Stomach (tissue), 4 donors: ENCODE results near the gene WFIKKN1.

Source experiments
- EP300 ChIP-seq: sonication (generic); formaldehyde crosslinking; IDR thresholded peaks from one replicate; pipeline ENCODE4 v1.6.1; 2017; ENCODE audit warnings: antibody characterized with exemption
- POLR2A ChIP-seq, 4 donors: fragments of 450-650 bp; IDR thresholded peaks; one replicate each; pipeline ENCODE4 v1.6.1; 2016; ENCODE audit warnings: antibody characterized with exemption in 4 of 4, control low read depth in 2 of 4, mild to moderate bottlenecking in 1 of 4, moderate library complexity in 1 of 4
- TF ChIP-seq, protein P1 (sequence below), 7 experiments: fragments of 450-650 bp in 4 of 7; fragments of 200-600 bp in 3 of 7; sonication (generic) in 3 of 7; IDR thresholded peaks; one replicate each; pipeline ENCODE4 v1.5.1; 2016 to 2019; ENCODE audit warnings: antibody characterized with exemption in 7 of 7, control low read depth in 2 of 7, mild to moderate bottlenecking in 1 of 7

DNA sequence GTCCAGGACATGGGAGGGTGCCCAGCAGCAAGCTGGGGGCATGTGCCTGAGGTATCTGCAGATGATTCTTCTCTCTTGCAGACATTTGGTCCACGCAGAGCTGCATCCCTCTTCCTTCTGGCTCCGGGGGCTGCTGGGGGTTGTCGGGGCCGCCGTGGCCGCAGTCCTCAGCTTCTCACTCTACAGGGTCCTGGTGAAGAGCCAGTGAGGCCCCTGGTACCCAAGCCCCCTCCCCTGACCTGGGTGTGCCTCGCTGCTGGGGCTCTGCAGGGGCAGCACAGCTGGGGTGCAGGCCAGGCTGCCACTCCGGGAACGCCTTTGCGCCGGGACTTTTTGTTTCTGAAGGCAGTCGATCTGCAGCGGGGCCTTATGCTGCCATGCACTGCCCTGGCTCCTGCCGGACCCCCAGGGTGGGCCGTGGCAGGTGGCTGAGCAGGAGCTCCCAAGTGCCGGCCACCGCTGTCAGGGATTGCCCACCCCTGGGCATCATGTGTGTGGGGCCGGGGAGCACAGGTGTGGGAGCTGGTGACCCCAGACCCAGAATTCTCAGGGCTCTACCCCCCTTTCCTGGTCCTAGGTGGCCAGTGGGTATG lies 42.7 kb downstream of the WFIKKN1 start:
- TF ChIP-seq, protein P1, sequence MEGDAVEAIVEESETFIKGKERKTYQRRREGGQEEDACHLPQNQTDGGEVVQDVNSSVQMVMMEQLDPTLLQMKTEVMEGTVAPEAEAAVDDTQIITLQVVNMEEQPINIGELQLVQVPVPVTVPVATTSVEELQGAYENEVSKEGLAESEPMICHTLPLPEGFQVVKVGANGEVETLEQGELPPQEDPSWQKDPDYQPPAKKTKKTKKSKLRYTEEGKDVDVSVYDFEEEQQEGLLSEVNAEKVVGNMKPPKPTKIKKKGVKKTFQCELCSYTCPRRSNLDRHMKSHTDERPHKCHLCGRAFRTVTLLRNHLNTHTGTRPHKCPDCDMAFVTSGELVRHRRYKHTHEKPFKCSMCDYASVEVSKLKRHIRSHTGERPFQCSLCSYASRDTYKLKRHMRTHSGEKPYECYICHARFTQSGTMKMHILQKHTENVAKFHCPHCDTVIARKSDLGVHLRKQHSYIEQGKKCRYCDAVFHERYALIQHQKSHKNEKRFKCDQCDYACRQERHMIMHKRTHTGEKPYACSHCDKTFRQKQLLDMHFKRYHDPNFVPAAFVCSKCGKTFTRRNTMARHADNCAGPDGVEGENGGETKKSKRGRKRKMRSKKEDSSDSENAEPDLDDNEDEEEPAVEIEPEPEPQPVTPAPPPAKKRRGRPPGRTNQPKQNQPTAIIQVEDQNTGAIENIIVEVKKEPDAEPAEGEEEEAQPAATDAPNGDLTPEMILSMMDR (IDR thresholded peaks at IDR 0.05) = no peak
- TF ChIP-seq EP300 (no peak), POLR2A (IDR thresholded peaks at IDR 0.05) (no peak)
